GM18508 (cell line): ENCODE data around the gene CCT6B.
"Not testable (repeated sequence)": the region's sequence is repeated elsewhere in the genome, so short reads cannot be mapped to it uniquely, and the experiment has no call there.

Experiments
- ATAC-seq: cut with Tn5 transposase; IDR thresholded peaks from one replicate; pipeline ENCODE4 v1.9.1; 2021; ENCODE audit warnings: moderate number of reproducible peaks; ENCODE audit not compliant: insufficient read depth, unreplicated experiment

The CCT6B gene

DNA sequence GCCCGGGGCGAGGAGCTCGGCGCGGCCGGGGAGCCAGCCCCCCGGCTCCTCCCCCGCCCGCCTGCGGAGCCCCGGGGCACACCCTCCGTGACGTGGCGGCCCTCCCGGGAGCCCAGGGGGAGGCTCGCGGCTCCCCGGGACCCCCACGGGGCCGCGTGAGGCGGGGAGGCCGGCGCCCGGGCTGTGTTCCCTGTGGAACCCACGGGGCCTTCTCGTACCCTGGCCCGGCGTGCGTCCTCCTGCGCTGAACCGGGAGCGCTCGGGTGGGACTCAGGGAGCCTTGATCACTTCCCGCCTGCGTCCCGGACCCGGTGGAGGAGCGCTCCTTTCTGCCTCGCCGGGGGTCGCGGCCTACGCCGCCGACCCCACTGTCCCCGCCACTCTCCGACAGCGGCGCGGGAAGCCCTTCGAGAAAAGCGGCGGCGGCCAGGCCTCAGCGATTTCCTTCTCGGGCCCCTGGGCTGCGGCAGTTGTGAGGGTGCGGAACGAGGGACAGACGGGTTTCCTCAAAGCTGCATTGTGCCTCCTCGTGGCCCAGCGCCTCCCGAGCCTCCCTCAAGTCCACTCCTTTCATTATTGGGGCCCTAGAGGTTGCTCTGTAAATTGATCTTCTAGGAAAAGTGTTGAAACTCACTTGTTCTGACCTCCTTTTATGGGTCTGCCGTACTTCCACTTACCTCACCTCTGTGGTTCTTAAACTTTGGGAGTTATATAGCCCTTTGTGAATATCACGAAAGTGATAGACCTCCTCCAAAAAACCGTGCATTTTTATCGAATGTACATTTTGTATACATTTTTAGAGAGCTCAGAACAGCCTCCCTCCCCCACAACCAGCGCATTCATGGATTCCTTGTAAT, 19.6 kb upstream of the CCT6B start:
- ATAC-seq, result peak; percentile 32

GRCh38 chr17:34980353-34980680, 19.1 kb upstream of the CCT6B start, which contains the start of gene LIG3:
Gene LIG3 (plus strand): TSS chr17:34980512. CDS start chr17:34983006, 2,494 bp downstream.
- ATAC-seq, result peak; percentile 40

- ATAC-seq, result no peak
These were observed 18.5 kb upstream of the CCT6B start for GRCh38 chr17:34979650-34980352.

- ATAC-seq, result no peak
These were observed 17.9 kb upstream of the CCT6B start for GRCh38 chr17:34979153-34979552.

GRCh38 chr17:34974794-34975785, 13.8 kb upstream of the CCT6B start:
- ATAC-seq, result no peak

DNA sequence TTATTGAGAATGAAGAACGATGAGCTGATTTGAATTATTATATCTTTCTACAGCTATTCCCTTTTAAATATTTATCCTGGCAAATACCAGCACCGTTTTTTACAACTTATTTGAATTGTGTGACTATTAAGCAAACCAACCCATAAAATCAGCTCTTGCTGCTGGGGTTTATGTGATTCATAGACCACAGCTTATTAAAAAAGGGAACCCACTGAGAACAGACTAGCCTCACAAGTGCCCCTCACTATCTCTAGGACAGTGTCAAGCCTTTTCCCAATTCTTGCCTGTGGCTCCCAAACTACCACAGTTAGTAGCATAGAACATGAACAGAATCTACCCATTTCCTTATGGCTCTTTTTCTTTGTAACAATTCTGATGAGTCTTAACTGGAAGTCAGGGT, 12.9 kb upstream of the CCT6B start:
- ATAC-seq, result no peak

GRCh38 chr17:34958438-34958837, 2.8 kb downstream of the CCT6B start:
- no peak for ATAC-seq

DNA sequence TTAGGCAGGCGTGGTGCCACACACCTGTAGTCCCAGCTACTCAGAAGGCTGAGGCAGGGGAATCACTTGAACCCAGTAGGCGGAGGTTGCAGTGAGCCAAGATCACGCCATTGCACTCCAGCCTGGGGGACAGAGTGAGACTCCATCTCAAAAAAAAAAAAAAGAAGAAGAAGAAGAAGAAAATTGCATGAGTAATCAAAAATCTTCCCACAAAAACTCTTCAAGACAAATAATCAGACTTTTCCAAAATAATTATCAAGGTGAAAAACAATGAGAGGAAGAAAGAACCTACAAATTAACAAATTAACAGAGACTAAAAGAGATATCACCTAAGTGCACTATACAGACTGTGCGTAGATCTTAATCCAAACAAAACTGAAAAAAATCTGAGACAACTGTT, 10.5 kb downstream of the CCT6B start:
- not testable (repeated sequence) for ATAC-seq

DNA sequence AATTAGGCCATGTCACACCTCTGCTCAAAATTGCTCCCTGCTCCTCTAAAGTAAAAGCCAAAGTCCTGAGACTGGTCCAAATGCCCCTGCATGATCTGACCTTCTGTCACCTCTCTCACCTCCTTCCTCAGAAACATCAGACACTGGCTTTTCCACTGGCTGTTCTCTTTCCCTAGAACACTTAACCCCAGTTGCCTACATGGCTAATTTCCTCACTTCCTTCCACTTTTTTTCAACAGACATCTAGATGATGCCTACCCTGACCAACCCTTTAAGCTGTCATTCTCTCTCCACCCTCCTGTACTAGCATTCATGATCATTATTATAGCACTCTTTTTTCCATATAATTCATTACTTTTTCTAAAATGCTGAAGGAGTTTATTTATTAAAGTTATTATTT, 31.0 kb downstream of the CCT6B start:
- ATAC-seq, result no peak

GRCh38 chr17:34926661-34927060, 34.6 kb downstream of the CCT6B start:
- no peak for ATAC-seq

- ATAC-seq, result no peak
These were observed 40.6 kb downstream of the CCT6B start for GRCh38 chr17:34920676-34921075.

DNA sequence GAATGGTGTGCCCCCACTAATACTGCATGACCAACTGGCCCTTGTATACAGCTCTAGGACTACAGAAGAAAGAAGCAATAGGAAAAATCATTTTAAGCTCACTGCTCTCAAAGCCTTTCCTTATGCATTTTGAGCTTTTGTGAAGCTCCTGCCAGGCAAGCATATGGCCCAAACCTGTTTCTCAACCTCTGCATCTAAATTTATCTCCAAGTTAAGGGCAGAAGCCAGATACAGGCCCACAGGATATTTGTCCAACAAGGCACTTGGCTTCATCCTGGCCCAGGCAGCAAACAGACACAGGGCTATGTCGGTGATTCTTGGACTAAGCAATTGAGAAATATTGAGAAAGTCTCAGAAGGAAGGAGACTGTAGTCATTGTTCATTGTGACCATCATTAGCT, 43.9 kb downstream of the CCT6B start:
- ATAC-seq, result no peak

DNA sequence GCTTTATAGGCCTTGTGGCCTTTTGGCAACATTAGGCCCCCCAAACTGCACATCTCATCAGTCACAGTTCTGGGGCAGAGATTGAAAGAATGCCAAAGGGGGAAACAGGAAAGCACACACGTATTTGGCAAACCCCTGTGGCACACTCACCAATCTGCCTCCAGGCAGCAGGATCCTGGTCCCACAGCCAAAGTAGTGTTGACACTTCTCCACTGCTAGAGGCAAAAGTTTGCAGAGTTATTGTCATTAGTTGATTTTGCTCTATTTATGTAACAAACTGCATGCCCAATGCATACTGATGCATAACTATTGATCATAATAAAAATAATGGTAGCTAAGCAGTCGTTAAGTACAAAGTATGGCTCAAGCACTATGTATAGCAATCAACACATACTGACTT, 45.1 kb downstream of the CCT6B start:
- ATAC-seq, result no peak

GRCh38 chr17:34913001-34913400, 48.3 kb downstream of the CCT6B start:
- ATAC-seq, result no peak

- ATAC-seq, result no peak
These were observed 52.2 kb downstream of the CCT6B start for GRCh38 chr17:34909040-34909439.

DNA sequence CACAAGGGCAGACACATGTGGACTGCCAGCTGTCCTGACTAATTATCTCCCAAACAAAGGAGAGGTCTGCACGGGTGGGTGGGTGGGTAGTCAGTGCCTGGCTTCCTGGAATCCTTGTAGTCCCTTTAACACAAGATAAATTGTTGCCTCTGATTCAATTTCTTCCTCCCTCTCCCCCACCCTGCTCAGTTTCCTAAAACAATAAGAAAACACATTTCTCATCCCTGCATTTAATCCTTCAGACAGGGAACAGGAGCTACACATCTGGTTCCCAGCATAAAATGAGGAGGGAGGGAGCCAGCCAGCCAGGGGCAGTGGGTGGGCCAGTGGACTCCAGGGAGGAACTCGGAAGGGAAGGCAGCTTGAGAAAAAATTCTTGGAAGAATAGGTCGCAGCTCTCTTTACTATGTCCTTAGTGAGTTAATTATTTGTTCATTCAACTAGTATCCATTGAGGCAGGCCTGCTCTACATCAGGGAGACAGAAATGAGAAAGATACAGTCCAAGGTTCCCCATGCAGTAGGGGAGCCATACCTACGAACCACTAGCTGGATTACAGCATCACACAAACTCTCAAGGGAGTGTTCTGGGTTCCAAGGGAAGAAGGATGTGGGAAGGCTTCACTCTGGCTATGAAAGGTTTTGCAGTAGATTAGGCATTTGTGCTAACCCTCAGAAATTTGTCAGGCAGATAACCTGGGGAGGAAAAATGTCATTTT, 58.3 kb downstream of the CCT6B start:
- ATAC-seq, result no peak

DNA sequence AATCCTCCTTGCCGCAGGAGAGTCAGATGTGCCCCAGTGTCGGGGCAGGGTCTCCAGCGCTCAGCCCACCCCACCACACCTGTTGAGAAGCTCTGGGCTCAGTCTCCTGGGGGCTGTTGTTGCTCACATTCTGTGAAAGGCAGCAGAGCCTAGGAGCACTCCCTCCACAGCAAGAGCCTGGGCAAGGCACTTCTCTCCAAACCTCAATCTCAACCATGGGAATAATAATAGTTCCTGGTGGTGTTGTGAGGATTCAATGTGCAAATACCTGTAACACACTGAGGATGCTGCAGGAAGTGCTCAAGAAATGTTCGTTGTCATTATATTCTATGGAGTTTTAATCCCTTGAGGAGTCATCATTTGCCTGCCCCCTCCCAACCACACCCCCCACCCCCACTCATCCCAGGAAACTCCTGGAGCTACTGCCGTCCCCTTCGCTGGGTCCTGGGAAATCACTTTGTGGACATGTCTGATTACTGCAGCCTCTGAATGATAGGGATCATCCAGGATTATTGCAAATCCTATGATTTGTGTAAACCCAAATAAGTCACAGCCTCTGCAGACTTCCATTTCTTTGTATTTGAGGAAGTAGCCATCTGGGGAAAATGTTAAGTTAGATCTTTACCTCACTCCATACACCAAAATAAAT, 61.5 kb downstream of the CCT6B start:
- no peak for ATAC-seq

DNA sequence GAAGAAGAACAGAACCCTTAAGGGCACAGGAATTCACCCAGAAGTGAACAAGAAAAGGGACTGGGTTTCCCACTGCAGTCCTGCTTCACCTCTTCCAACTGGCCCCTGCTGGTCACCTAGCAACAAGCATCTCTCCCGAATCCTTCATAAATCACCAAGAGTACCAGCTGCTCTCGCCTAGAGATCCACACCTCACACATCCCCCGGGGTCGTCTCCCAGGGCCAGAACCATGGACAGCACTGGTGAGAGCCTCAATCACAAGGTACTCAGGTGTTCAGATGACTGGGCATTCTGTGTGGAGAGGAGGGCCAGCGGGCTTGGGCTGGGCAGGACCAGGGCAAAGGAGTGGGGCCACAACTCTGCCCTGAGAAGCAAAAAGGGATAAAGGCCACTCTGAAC, 65.9 kb downstream of the CCT6B start:
- no peak for ATAC-seq

DNA sequence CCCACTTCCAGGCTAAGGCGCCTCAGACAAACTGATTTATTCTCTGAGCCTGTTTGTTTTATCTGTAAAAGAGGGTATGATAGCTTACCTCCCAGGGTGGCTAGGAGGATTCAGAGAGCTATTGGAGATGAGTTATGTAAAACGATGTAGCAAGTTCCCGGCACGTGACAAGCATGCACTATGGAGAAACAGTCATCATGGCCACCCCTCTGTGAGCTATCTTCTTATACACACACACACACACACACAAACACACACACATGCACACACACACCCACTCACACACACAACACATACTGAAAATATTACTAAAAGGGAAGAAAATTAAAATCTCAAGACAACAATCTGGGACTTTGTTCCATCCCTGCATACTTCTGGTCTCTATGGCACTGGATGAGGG, 66.3 kb downstream of the CCT6B start:
- no peak for ATAC-seq
